Measurements from ENCODE around the gene TMPRSS6.

The TMPRSS6 gene

GRCh38 chr22:37118083-37118482, 8.6 kb upstream of the TMPRSS6 start:
- no peak overlapping the region for H3K4me3 ChIP-seq (ENCODE audit: low read length)
- no peak for TF ChIP-seq CTCF (conservative IDR thresholded peaks at IDR 0.05; ENCODE audit: low read depth, low read length)
- no peak for DNase-seq (ENCODE audit: low read depth)

GRCh38 chr22:37117092-37117491, 7.6 kb upstream of the TMPRSS6 start:
- TF ChIP-seq CTCF (conservative IDR thresholded peaks at IDR 0.05; ENCODE audit: low read depth, low read length) = no peak
- no peak for DNase-seq (ENCODE audit: low read depth)

GRCh38 chr22:37115032-37115431, 5.5 kb upstream of the TMPRSS6 start:
- H3K4me3 ChIP-seq (ENCODE audit: low read length) = no peak overlapping the region
- no peak for TF ChIP-seq CTCF (conservative IDR thresholded peaks at IDR 0.05; ENCODE audit: low read depth, low read length)
- DNase-seq (ENCODE audit: low read depth) = no peak

More at GRCh38 chr22:37117092-37117491, 7.6 kb upstream of the TMPRSS6 start:
- H3K4me3 ChIP-seq (ENCODE audit: low read length) = no peak overlapping the region

- H3K4me3 ChIP-seq (ENCODE audit: low read length) = no peak overlapping the region
- DNase-seq (ENCODE audit: low read depth) = no peak
- no peak for TF ChIP-seq CTCF (conservative IDR thresholded peaks at IDR 0.05; ENCODE audit: low read depth, low read length)
Measured at GRCh38 chr22:37113757-37114156, 4.2 kb upstream of the TMPRSS6 start.

GRCh38 chr22:37112084-37112728, 2.7 kb upstream of the TMPRSS6 start:
- TF ChIP-seq CTCF (conservative IDR thresholded peaks at IDR 0.05; ENCODE audit: low read depth, low read length) = no peak
- DNase-seq (ENCODE audit: low read depth) = no peak
- no peak overlapping the region for H3K4me3 ChIP-seq (ENCODE audit: low read length)

GRCh38 chr22:37111156-37111717, 1.7 kb upstream of the TMPRSS6 start:
- TF ChIP-seq CTCF (conservative IDR thresholded peaks at IDR 0.05; ENCODE audit: low read depth, low read length) = no peak
- no peak for DNase-seq (ENCODE audit: low read depth)
- H3K4me3 ChIP-seq (ENCODE audit: low read length) = no peak overlapping the region
